ENCODE results near the gene ZFYVE16.

DNA sequence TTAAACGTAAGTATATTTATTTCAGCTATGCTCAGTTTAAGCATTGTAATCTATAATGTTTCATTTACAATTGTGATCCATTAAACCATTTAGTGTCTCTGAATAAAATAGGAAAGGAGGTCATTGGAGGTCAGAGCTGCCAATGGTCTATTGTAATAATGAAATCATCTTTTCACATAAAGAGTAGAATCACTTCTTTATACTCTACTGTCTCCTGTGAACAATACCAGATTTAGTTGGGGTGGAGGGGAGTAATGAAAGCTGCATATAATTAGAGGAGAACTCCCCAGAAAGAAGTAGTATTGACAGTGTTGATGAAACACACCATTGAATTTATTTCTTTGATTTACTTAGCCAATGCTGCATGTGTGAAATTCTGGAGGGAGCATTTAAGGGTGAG is 35.1 kb upstream of the ZFYVE16 start:
- TF ChIP-seq CTCF (IDR thresholded peaks at IDR 0.05; ENCODE audit: low read depth, low read length) (no peak), EZH2phosphoT487 (IDR thresholded peaks at IDR 0.05; ENCODE audit: low read depth) (no peak)

Measured in OCI-LY3 (cell line).